MM.1S (cell line): Measurements from ENCODE around the gene BANF1.

Experiments
- EZH2 ChIP-seq: fragments of 300-600 bp; sonication (generic); optimal IDR thresholded peaks from 2 replicates; pipeline ENCODE3; 2017; ENCODE audit warnings: low read depth, mild to moderate bottlenecking, antibody characterized with exemption, low read length, mixed read lengths
- TF ChIP-seq, protein P1 (sequence below): fragments of 300-600 bp; sonication (generic); IDR thresholded peaks from 2 replicates; pipeline ENCODE4 v1.5.1; 2016; ENCODE audit warnings: antibody characterized with exemption, low read length, mixed read lengths

DNA sequence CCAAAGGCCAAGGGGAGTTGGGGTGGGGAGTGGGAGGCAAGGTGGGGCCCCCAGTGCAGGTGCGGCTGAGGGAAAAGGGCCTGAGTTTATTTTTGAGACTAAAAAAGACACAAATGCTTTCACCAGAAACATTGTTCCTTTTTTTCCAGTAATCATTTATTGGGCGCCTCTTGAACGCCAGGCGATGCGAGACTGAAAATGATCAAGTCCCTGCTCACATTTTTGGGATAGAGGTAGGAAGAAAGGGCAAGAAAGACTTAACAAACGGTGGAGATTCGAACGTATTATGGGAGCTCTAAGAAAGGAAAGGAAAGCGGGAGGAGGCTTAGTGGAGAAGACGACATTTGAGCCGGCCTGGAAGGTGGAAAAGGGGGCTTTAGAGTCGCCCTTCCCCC lies 49.1 kb downstream of the BANF1 start:
- TF ChIP-seq, protein P1, sequence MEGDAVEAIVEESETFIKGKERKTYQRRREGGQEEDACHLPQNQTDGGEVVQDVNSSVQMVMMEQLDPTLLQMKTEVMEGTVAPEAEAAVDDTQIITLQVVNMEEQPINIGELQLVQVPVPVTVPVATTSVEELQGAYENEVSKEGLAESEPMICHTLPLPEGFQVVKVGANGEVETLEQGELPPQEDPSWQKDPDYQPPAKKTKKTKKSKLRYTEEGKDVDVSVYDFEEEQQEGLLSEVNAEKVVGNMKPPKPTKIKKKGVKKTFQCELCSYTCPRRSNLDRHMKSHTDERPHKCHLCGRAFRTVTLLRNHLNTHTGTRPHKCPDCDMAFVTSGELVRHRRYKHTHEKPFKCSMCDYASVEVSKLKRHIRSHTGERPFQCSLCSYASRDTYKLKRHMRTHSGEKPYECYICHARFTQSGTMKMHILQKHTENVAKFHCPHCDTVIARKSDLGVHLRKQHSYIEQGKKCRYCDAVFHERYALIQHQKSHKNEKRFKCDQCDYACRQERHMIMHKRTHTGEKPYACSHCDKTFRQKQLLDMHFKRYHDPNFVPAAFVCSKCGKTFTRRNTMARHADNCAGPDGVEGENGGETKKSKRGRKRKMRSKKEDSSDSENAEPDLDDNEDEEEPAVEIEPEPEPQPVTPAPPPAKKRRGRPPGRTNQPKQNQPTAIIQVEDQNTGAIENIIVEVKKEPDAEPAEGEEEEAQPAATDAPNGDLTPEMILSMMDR: no peak
- no peak for TF ChIP-seq EZH2
